CD14-positive monocyte (primary cell): ENCODE measurements around the gene PIGV. TPM values are rescaled to one million over a fixed set of nuclear protein-coding genes. Genes with fewer than 3 reads are reported as not detected.
"Not testable (repeated sequence)": the region's sequence is repeated elsewhere in the genome, so short reads cannot be mapped to it uniquely, and the experiment has no call there.

Source experiments
- DNase-seq, 3 donors: peaks; one replicate each; pipeline ENCODE4 v3.0.0-alpha.2; 2011 to 2022
- H2AFZ ChIP-seq: 2 replicates; pipeline ENCODE4 v1.6.0; 2012; ENCODE audit warnings: mild to moderate bottlenecking, low read depth, low read length, inconsistent platforms; ENCODE audit not compliant: insufficient read depth, poor library complexity, severe bottlenecking
- H3K27ac ChIP-seq, 2 donors: 1 replicate in 1 of 2; 2 replicates in 1 of 2; pipeline ENCODE4 v1.5.1; 2012 to 2013; ENCODE audit warnings: low read length in 2 of 2, control low read depth in 1 of 2, inconsistent platforms in 1 of 2, low read depth in 1 of 2, mild to moderate bottlenecking in 1 of 2
- H3K27me3 ChIP-seq, 2 donors: one replicate each; pipeline versions ENCODE4 v1.6.0 to v1.6.1; 2011 to 2013; ENCODE audit warnings: low read length in 2 of 2; ENCODE audit not compliant: control insufficient read depth in 2 of 2, insufficient read depth in 2 of 2
- H3K36me3 ChIP-seq, 2 donors: replicated peaks in 1 of 2; 1 replicate in 1 of 2; 2 replicates in 1 of 2; pipeline versions ENCODE4 v1.5.1 to v1.6.1; 2012 to 2013; ENCODE audit warnings: low read length in 2 of 2, control low read depth in 1 of 2, inconsistent platforms in 1 of 2, mild to moderate bottlenecking in 1 of 2; ENCODE audit not compliant: insufficient read depth in 2 of 2, control insufficient read depth in 1 of 2
- H3K4me1 ChIP-seq, 2 donors: 1 replicate in 1 of 2; 2 replicates in 1 of 2; pipeline versions ENCODE4 v1.5.1 to v1.6.1; 2012 to 2013; ENCODE audit warnings: low read length in 2 of 2, control low read depth in 1 of 2, inconsistent platforms in 1 of 2, mild to moderate bottlenecking in 1 of 2, moderate library complexity in 1 of 2; ENCODE audit not compliant: insufficient read depth in 2 of 2, control insufficient read depth in 1 of 2
- H3K4me2 ChIP-seq: replicated peaks from 2 replicates; pipeline ENCODE3; 2012; ENCODE audit warnings: low read length, moderate library complexity, mild to moderate bottlenecking; ENCODE audit not compliant: poor library complexity, severe bottlenecking; ENCODE audit errors: extremely low read depth
- H3K4me3 ChIP-seq, 3 experiments: fragments of 200-600 bp in 1 of 3; sonication (generic) in 1 of 3; replicated peaks in 1 of 3; 1 replicate in 2 of 3; 2 replicates in 1 of 3; pipeline ENCODE4 v1.5.1; 2011 to 2013; ENCODE audit warnings: low read length in 3 of 3, mild to moderate bottlenecking in 3 of 3, control low read depth in 2 of 3, low read depth in 2 of 3, inconsistent platforms in 1 of 3, moderate library complexity in 1 of 3
- H3K79me2 ChIP-seq: 2 replicates; pipeline ENCODE4 v1.6.0; 2012; ENCODE audit warnings: mild to moderate bottlenecking, control low read depth, inconsistent platforms, low read length, moderate library complexity; ENCODE audit not compliant: insufficient read depth
- H3K9ac ChIP-seq: 2 replicates; pipeline ENCODE4 v1.6.0; 2017; ENCODE audit warnings: low read length, mild to moderate bottlenecking; ENCODE audit not compliant: insufficient read depth, poor library complexity, severe bottlenecking
- H3K9me3 ChIP-seq, 2 donors: replicated peaks in 1 of 2; 1 replicate in 1 of 2; 2 replicates in 1 of 2; pipeline versions ENCODE4 v1.5.1 to v1.6.1; 2012 to 2013; ENCODE audit warnings: low read length in 2 of 2, control low read depth in 1 of 2; ENCODE audit not compliant: control insufficient read depth in 1 of 2, insufficient read depth in 1 of 2
- H4K20me1 ChIP-seq: 2 replicates; pipeline ENCODE4 v1.6.0; 2012; ENCODE audit warnings: mild to moderate bottlenecking, low read length, control low read depth, moderate library complexity; ENCODE audit not compliant: insufficient read depth
- H3K27ac Mint-ChIP-seq, 7 donors: one replicate each; pipeline ENCODE4 v1.8.0; 2020; ENCODE audit warnings: mild to moderate bottlenecking in 7 of 7, mixed read lengths in 7 of 7, moderate library complexity in 6 of 7, inconsistent platforms in 2 of 7
- H3K27me3 Mint-ChIP-seq, 3 donors: one replicate each; pipeline ENCODE4 v1.8.0; 2021 to 2022; ENCODE audit warnings: low read depth in 3 of 3, mild to moderate bottlenecking in 3 of 3, mixed read lengths in 3 of 3, moderate library complexity in 3 of 3, inconsistent platforms in 1 of 3
- H3K36me3 Mint-ChIP-seq, 2 donors: one replicate each; pipeline ENCODE4 v1.8.0; 2020; ENCODE audit warnings: mixed read lengths in 2 of 2, inconsistent platforms in 1 of 2, mild to moderate bottlenecking in 1 of 2
- H3K4me1 Mint-ChIP-seq: one replicate; pipeline ENCODE4 v1.8.0; 2020; ENCODE audit warnings: mild to moderate bottlenecking, mixed read lengths
- H3K4me3 Mint-ChIP-seq, 2 donors: one replicate each; pipeline ENCODE4 v1.8.0; 2020; ENCODE audit warnings: mild to moderate bottlenecking in 2 of 2, mixed read lengths in 2 of 2, moderate library complexity in 1 of 2
- H3K9me3 Mint-ChIP-seq, 7 donors: one replicate each; pipeline ENCODE4 v1.8.0; 2020 to 2022; ENCODE audit warnings: mixed read lengths in 7 of 7, mild to moderate bottlenecking in 6 of 7, moderate library complexity in 6 of 7, inconsistent platforms in 2 of 7
- CTCF ChIP-seq: fragments of 200-600 bp; IDR thresholded peaks from one replicate; pipeline ENCODE4 v1.8.0; 2022; ENCODE audit warnings: antibody characterized with exemption, mild to moderate bottlenecking
- WGBS: methylation state at CpG from one replicate; pipeline ENCODE4 v1.1.5; 2013; ENCODE audit warnings: missing lambda C conversion rate; ENCODE audit not compliant: insufficient coverage; 5-methylcytosine and 5-hydroxymethylcytosine counted together
- intact Hi-C, 2 donors: fragments of 100-400 bp; cut with micrococcal nuclease; formaldehyde crosslinking; loops; one replicate each; pipeline versions ENCODE4 v1.15.0 to v1.15.1; 2023
- polyA plus RNA-seq, 3 donors: library from polyadenylated mRNA; depleted of rRNA in 1 of 3; unstranded in 2 of 3; stranded (reverse) in 1 of 3; fragments of 300-500 nt in 2 of 3; fragments of >200 nt in 1 of 3; fragmentation: Illumina TruSeq in 2 of 3; gene quantifications; 1 replicate in 2 of 3; 2 replicates in 1 of 3; pipeline ENCODE4 v1.2.3, GENCODE V29; 2012 to 2021

Gene PIGV
- polyA plus RNA-seq, 3 donors, result 5.7 to 9.5 (median 8.3) TPM

DNA sequence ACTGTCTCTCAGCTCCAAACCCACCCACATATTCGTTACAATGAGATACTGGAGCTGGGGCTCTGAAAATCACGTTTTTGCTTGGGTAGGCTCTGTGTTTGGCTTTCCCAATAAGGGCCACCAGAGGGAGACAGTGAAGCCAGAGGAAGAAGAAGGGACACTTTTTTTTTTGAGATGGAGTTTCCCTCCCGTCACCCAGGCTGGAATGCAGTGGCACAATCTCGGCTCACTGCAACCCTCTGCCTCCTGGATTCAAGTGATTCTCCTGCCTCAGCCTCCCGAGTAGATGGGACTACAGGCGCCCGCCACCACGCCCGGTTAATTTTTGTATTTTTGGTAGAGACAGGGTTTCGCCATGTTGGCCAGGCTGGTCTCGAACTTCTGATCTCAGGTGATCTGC, 22.4 kb downstream of the PIGV start:
- peak overlapping the region in 1 of 2 donors; percentile 46 for H3K4me3 Mint-ChIP-seq
- TF ChIP-seq CTCF, result peak; percentile 71

GRCh38 chr1:26811057-26811456, 23.3 kb downstream of the PIGV start:
- H3K4me1 Mint-ChIP-seq, result peaks cover 37% of the 10 kb centered on the region
- peaks cover 0 to 4% (median 1%) of the 10 kb centered on the region in 7 donors for H3K9me3 Mint-ChIP-seq
- intact Hi-C loops, result loop anchor here in 1 of 2 donors (5.0 kb wide), 1 partner anchor 66 kb away; no protein-coding TSS in a partner anchor
- H3K27me3 ChIP-seq, result no peaks in the 10 kb centered on the region
- H2AFZ ChIP-seq, result no peak overlapping the region
- H3K27ac Mint-ChIP-seq, result no peak overlapping the region
- no peaks in the 10 kb centered on the region for H4K20me1 ChIP-seq
- peaks cover 0 to 3% (median 0%) of the 10 kb centered on the region in 3 donors for H3K27me3 Mint-ChIP-seq
- no peak overlapping the region for H3K27ac ChIP-seq
- peaks cover 29 to 45% of the 10 kb centered on the region in 2 donors for H3K4me1 ChIP-seq
- no peak overlapping the region for H3K4me3 Mint-ChIP-seq
- H3K36me3 ChIP-seq, result no peaks in the 10 kb centered on the region
- no peaks in the 10 kb centered on the region for H3K36me3 Mint-ChIP-seq
- WGBS, result 67% methylated on average over 3 of the region's 4 CpGs
- H3K79me2 ChIP-seq, result no peaks in the 10 kb centered on the region
- no peak for TF ChIP-seq CTCF
- H3K4me2 ChIP-seq, result no peak overlapping the region
- DNase-seq, result no peak
- no peak overlapping the region for H3K9ac ChIP-seq
- H3K9me3 ChIP-seq, result no peaks in the 10 kb centered on the region
- no peak overlapping the region for H3K4me3 ChIP-seq

More for the DNA sequence above, 22.4 kb downstream of the PIGV start:
- not testable (repeated sequence) for H4K20me1 ChIP-seq, H3K79me2 ChIP-seq, H3K36me3 Mint-ChIP-seq, H3K27me3 Mint-ChIP-seq, H3K9me3 Mint-ChIP-seq, H3K4me2 ChIP-seq, H2AFZ ChIP-seq, H3K9ac ChIP-seq, H3K27ac ChIP-seq, H3K9me3 ChIP-seq, H3K27me3 ChIP-seq, H3K4me3 ChIP-seq, H3K36me3 ChIP-seq
- Mint-ChIP-seq H3K27ac (peak overlapping the region in 4 of 7 donors; percentile 40 to 89 (median 70)), H3K4me1 (peaks cover 38% of the 10 kb centered on the region)
- intact Hi-C loops, result loop anchor here in 1 of 2 donors (5.0 kb wide), 1 partner anchor 67 kb away; no protein-coding TSS in a partner anchor
- H3K4me1 ChIP-seq, result peaks cover 31 to 42% of the 10 kb centered on the region in 2 donors
- peak; percentile 69 to 85 (median 72) for DNase-seq
- 94% methylated on average over 2 of the region's 11 CpGs for WGBS
